ENCODE data around the gene LAMB2. TPM values are rescaled to one million over a fixed set of nuclear protein-coding genes. Genes with fewer than 3 reads are reported as not detected.

Gene LAMB2
- total RNA-seq, 1 donor from 2014 or later = 657 TPM

GRCh38 chr3:49121132-49121736 lies 11.6 kb downstream of the LAMB2 start:
- no peak for DNase-seq (ENCODE audit: low read depth in 2 of 2)

DNA sequence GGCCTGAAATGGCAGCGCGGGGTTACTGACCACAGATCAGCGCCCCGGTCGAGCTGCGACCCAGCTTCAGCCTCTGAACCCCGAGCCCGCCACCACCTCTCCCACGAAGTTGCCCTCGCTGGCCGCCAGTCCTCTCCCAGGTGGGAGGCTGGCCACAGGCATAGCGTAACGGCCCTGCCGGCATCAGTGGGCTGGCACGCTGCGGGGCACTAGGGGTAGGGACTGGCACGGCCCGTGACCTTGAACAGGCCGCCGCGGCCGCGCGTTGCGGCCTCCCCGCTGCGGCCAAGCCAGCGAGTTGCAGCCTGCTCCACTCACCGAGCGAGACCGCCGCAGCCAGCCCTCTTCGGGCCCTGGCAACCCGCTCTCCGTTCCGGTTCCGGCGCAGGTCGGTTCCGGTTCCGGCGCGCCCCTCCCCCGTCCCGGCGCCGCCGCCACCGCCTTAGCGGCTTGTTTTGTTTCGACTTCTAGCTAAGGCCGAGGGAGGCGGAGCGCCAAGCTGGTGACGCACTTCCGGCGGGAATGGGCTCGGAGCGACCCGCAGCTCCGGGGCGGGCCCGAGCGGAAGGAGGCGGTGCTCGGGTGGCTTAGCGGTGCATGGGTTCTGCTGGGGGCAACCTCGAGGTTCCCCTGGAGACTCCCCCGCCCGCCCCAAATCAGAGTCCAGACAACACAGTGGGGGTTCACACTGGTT lies 12.3 kb downstream of the LAMB2 start, which contains the start of gene USP19:
TSS of gene USP19 (minus strand) at position 386 of the 694 bp plus-strand sequence. CDS start 1,678 bp downstream, outside the sequence.
- peak; percentile 84 to 92 for DNase-seq (ENCODE audit: low read depth in 2 of 2)

GRCh38 chr3:49120096-49120437 lies 12.8 kb downstream of the LAMB2 start:
- DNase-seq (ENCODE audit: low read depth in 2 of 2) = no peak

- no peak for DNase-seq (ENCODE audit: low read depth in 2 of 2)
These were observed 13.4 kb downstream of the LAMB2 start for GRCh38 chr3:49119439-49119838.

GRCh38 chr3:49119036-49119435 lies 13.8 kb downstream of the LAMB2 start:
- no peak for DNase-seq (ENCODE audit: low read depth in 2 of 2)

DNA sequence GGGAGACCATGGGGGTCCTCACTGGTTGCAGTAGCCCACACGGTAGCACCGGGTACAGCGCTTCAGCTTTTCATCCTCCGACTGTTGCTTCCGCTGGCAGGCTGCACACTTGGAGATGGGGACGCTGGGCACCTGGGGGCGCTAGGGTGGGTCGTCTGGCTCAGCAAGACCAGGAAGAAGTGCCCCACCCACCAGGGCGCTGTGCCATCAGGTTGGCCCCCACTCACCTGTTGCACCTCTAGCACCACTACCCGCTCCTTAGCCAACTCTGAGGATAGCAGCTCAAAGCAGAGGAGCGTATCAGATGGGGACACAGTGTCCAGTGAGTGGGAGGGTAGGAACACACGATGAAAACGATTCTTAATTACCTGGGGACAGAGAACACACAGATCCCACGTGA lies 20.6 kb downstream of the LAMB2 start:
- no peak for DNase-seq (ENCODE audit: low read depth in 2 of 2)

DNA sequence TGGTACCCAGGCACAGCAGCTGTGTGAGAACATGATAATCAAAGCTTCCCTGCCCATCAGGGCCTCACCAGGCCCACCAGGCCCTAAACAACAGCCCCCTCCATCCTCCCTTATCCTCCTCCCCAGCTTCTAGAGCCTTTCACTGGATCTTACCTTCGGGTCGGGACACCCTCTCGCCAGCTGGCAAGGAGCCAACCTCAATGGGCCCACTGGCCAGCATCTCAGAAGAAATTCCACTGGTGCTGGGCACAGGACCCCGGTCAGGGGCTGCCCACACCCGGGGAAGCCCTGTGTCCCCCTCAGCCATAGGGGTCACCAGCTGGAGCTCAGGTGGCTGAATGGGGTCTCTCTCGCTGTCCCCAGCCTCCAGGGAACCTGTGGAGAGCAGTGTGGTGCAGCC lies 21.5 kb downstream of the LAMB2 start:
- DNase-seq (ENCODE audit: low read depth in 2 of 2) = no peak

- no peak for DNase-seq (ENCODE audit: low read depth in 2 of 2)
These were observed 22.1 kb downstream of the LAMB2 start for GRCh38 chr3:49110780-49111179.

DNA sequence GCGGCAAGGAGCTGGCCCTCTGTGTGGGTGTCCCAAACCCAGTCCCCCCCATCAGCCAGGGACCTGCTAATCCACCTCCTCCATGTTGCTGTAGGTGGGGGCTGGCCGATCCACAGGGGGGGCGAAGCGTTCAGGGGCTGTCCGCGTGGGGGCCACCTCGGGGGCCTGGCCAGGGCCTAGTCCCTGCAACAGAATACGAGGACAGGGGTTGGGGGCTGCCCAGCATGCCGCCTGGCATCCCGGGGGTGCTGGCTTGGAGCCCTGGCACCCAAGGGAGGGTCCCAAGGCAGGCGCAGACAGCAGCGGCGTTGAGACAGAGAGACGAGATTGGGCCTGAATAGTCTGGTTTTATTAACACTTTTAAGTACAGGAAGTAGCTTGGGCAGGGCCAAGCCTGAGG lies 24.5 kb downstream of the LAMB2 start:
- DNase-seq (ENCODE audit: low read depth in 2 of 2) = no peak

DNA sequence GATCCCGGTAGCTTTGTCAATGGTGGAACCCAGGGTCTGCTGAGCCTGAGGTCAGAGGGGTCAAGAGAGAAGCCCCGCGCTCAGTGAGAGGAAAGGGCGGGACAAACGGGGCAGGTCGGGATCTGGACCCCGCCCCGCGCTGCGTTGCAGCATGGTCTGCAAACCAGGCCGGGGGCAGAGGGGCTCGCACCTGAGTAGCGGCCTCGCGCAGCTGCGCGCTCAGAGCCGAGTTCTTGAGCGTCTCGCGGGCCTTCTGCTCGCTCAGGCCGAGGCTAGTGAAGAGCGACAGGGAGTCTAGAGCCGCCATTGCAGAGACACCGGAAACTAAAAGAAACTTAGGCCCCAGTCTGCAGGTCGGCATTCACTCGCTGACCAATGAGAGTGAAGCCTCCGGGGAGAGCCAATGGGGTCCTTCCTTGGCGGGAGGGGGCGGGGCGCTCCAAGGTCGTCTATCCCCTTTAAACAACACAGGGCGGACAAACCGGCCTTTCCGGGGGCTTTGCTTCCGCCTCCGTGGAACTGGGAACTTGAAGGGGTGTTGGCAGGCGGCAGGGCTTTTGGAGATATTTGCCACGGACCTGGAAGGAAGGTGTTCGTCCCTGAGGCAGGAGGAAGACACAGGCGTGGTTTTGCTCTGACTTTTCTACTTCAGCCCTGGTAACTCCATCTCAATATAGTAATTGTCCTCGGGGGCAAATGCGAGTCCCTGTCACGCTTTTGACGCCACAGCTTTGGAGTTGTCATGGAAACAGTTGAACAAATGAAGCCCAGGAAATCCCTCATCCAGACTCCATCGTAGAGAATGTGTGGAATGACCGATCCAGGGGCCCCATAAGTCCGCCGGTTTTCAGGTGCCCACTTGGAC lies 28.2 kb downstream of the LAMB2 start, which contains the start of gene QARS1:
TSS of gene QARS1 (minus strand) at position 331 of the 865 bp plus-strand sequence. CDS start at position 307, 24 bp downstream.
- DNase-seq (ENCODE audit: low read depth in 2 of 2) = peak; percentile 75 to 94

DNA sequence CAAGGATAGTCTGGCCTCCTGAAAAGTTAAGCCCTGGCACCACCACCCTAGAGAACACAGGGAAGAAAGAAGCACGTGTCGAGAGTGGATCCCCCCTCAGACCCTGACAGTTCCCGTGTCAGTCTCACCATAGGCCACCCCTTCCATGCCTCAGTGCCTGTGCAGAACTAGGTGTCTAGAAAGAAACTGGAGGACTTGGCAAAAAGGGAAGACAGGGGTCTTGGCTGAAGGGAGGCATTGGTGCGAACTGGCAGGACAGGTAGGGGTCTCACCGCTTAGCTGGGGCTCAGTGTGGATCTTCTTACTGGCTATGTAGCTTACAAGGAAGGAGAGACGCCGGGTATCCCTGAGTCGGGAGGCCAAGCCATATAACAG lies 28.8 kb downstream of the LAMB2 start:
- DNase-seq (ENCODE audit: low read depth in 2 of 2) = no peak

DNA sequence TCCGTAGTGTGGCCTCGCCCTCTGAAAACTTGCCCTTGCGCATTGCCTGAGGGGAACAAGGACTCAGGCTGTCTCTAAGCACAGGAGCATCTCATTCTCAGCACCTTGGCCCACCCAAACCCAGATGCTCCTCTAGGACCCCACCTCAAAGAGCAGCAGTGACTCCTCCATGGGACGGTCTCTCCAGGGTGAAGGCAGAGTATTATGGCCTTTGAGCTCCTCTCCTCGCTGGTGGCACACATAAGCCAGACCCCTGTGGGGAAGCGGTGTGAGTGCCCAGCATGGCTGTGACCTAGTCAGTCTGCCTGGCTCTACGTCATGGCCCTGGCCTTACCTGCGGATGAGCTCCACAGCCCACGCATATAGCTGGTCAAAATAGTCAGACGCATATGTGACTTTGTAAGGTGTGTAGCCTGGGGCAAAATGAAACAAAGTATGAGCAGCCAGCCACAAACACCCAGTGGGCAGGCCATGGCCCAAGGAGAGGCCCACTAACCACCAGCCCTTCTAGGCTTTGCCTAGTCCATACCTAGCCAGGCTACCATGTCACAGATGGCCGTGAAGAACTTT lies 32.7 kb downstream of the LAMB2 start:
- DNase-seq (ENCODE audit: low read depth in 2 of 2) = no peak

DNA sequence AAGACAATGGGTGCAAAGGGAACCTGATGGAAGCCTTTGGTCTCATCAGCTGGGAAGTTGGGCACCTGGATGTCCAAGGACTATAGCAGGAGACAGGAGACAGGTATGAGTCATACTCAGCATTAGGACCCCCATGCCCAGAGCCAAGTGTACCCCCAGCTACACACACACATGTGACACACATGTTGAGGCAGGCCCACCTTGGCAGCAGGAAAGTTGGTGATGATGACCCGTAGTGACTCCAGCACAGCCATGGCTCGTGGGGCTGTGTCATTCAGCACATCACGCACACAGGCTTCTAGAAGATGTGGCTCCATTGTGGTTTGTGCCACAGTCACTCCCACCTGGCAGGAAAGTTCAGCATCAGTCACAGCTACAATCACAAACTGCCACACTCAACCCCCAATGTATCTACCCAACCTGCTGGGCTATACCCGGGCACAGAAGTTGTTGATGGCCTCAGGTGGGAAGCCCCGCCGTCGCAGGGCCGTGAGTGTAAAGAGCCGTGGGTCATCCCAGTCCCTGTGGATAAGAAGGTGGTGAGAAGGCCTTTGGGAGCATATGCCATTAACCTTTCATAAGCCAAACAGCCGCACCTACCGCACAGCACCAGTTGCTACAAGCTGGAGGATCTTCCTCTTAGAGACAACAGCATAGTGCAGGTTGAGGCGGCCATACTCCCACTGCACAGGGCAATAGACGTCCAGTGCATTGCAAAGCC lies 33.8 kb downstream of the LAMB2 start:
- no peak for DNase-seq (ENCODE audit: low read depth in 2 of 2)

DNA sequence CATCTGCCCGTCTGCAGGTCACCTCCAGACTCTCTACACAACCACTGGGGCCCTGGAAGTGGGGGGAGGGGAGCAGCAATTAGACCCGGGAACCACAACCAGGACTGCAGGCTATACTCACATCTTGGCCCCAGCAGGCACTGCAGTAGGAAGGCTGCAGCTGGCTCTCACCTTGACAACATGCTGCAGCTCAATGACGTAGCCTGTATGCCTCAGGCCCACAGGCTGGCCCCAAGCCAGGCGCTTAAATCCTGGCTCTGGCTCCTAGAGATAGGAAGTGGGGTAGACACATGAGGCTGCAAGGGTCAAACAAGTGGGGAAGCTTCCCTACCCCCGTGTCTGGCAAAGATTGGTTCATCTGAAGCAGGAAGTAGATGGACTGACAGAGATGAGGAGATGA lies 34.4 kb downstream of the LAMB2 start:
- peak in 1 of 2 donors; percentile 32 for DNase-seq (ENCODE audit: low read depth in 2 of 2)

GRCh38 chr3:49093853-49094767 lies 38.7 kb downstream of the LAMB2 start, which contains the start of gene QRICH1:
QRICH1 (minus strand) TSS chr3:49094071; CDS start chr3:49077017, 17,054 bp downstream.
- DNase-seq (ENCODE audit: low read depth in 2 of 2) = peak; percentile 95 to 97

- DNase-seq (ENCODE audit: low read depth in 2 of 2) = peak; percentile 76 to 86
These were observed 39.7 kb downstream of the LAMB2 start for GRCh38 chr3:49092938-49093852.

- DNase-seq (ENCODE audit: low read depth in 2 of 2) = no peak
These were observed 51.4 kb downstream of the LAMB2 start for GRCh38 chr3:49081429-49081828.

DNA sequence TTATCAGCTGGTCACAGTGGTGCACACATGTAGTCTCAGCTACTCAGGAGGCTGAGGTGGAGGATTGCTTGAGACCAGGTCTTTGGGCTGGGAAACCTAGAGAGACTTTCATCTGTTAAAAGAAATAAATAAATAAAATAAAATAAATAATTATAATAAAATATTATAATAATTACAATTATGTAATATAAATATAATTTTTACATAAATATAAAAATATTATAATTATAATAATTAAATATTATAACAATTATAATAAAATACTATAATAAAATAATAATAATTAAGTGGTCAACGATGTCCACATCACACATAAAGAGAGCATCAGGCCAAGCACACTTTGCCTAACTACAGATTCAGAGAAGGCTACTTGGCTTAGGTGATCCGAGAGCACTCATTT lies 53.6 kb downstream of the LAMB2 start:
- no peak for DNase-seq (ENCODE audit: low read depth in 2 of 2)

GRCh38 chr3:49076646-49077045 lies 56.2 kb downstream of the LAMB2 start:
- no peak for DNase-seq (ENCODE audit: low read depth in 2 of 2)
